Kidney (tissue), 14 donors: Measurements from ENCODE around the gene FHOD3. TPM values are rescaled to one million over a fixed set of nuclear protein-coding genes. Genes with fewer than 3 reads are reported as not detected.
A peak's percentile ranks its signal among the peaks of the same experiment; 100 is the strongest.

Source experiments
- DNase-seq, 5 donors: peaks; one replicate each; pipeline ENCODE4 v3.0.0-alpha.2; 2013 to 2020
- FAIRE-seq: peaks from 2 replicates; lab custom pipeline; 2012; peaks lifted over from hg19 to GRCh38; lab: Jason Lieb, UNC
- H3K27ac ChIP-seq, 2 donors: one replicate each; pipeline ENCODE4 v1.7.0; 2013; ENCODE audit warnings: low read depth in 2 of 2, low read length in 2 of 2, inconsistent platforms in 1 of 2
- H3K27me3 ChIP-seq: one replicate; pipeline ENCODE4 v1.7.1; 2013; ENCODE audit warnings: low read length, inconsistent platforms; ENCODE audit not compliant: control insufficient read depth, insufficient read depth
- H3K36me3 ChIP-seq, 3 donors: one replicate each; pipeline versions ENCODE4 v1.7.0 to v1.7.1; 2013; ENCODE audit warnings: low read length in 3 of 3, control low read depth in 1 of 3, inconsistent platforms in 1 of 3; ENCODE audit not compliant: insufficient read depth in 3 of 3, control insufficient read depth in 2 of 3
- H3K4me1 ChIP-seq, 3 donors: one replicate each; pipeline versions ENCODE4 v1.7.0 to v1.7.1; 2013; ENCODE audit warnings: low read length in 3 of 3, inconsistent platforms in 1 of 3, low read depth in 1 of 3; ENCODE audit not compliant: control insufficient read depth in 2 of 3, insufficient read depth in 2 of 3
- H3K4me3 ChIP-seq, 3 donors: one replicate each; pipeline versions ENCODE4 v1.7.0 to v1.8.1; 2013; ENCODE audit warnings: low read length in 3 of 3, control low read depth in 1 of 3, inconsistent platforms in 1 of 3
- H3K9ac ChIP-seq, 3 donors: one replicate each; pipeline versions ENCODE4 v1.7.0 to v1.7.1; 2013; ENCODE audit warnings: low read length in 3 of 3, control low read depth in 1 of 3, inconsistent platforms in 1 of 3
- H3K9me3 ChIP-seq, 3 donors: one replicate each; pipeline versions ENCODE4 v1.7.0 to v1.7.1; 2013; ENCODE audit warnings: low read length in 3 of 3, control low read depth in 1 of 3, inconsistent platforms in 1 of 3; ENCODE audit not compliant: control insufficient read depth in 2 of 3, insufficient read depth in 1 of 3
- intact Hi-C: fragments of 100-400 bp; cut with DNase I; formaldehyde crosslinking; loops from one replicate; pipeline ENCODE4 v1.11.1; 2022
- polyA plus RNA-seq: library from polyadenylated mRNA; stranded (reverse); fragments of 350-450 nt; fragmentation: Illumina TruSeq; extraction: RNeasy Lipid Tissue Mini Kit (QIAGEN cat#74804); gene quantifications from one replicate; pipeline ENCODE4 v1.2.3, GENCODE V29; 2014; ENCODE audit warnings: low read depth, low replicate concordance; ENCODE audit not compliant: insufficient read depth
- total RNA-seq: library from RNA; stranded (reverse); fragmentation: NEBNext Ultra II Directional; extraction: Animal tissue kit (Norgen Biotek cat#: 25700); gene quantifications from one replicate; pipeline ENCODE4 v1.2.1, GENCODE V29; 2021
- TF ChIP-seq, protein P1 (sequence below): IDR thresholded peaks from 3 replicates; pipeline ENCODE4 v1.5.1; 2012; ENCODE audit warnings: mild to moderate bottlenecking, moderate library complexity, borderline replicate concordance; ENCODE audit not compliant: insufficient read depth; ENCODE audit errors: extremely low read depth
- donor health status: control.
- donor health status: control.
- donor health status: control.
- donor health status: control.
- donor health status: control.
- donor health status: DM: yes; HTN: yes; CAD: no.
- donor health status: Normal renal cell carcinoma (clear cell type).

FHOD3 gene
- total and polyA plus RNA-seq, 2 donors from 2014 or later: 21.5 to 28.0 TPM

DNA sequence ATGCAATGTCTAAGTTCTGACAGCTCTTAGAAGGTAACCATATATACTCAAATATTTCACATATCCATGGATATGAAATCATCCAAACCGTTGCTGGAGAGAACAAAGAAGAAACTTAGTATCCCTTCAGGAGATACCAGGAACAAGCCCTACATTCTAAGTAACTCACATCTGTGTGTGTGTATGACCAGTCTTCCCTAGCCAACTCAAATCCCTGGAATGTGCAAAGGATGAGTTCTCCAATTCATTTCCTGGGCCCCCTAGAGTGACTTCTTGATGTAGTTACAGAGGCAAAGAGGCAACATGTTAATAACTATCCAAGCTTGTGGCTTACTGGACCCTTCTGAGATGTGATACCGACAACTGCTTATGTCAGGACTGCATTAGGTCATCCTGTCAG is 511.2 kb downstream of the FHOD3 start:
- no peak for FAIRE-seq
- intact Hi-C loops: no loop called here

DNA sequence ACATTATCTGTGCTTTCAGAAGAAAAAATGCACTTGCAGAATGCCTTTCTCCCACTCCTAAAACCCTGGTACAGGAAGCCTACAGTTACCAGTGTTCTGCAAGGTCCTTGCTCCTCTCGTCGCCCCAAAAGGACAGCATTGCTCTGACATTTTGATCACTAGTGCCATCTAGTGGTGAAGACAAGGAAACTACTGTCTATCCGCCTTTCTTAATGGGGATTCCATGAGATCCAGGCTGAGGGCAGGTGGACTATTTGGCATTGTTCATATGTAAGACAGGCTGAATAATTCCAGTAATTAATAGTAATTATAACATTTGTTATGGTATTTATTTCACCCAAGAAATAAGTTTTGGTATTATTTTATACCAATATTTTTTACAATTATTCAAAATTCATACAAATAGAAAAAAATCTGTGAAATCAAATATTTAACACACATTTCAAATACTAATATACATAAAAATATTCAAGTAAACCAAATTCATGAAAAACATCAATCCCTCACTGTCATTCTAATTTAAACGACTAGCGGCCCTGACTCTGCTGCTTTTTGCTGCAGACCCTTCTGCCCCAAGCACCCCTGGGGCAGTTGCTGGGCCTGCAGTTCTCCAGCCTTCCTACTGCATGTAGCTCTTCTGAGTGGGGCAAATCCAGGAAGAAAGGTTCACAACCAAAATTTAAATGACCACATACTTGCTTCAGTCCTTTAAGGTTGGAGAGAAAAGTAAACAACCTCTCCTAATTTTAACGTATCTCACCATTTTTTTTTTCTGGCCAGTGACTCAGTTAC is 512.3 kb downstream of the FHOD3 start:
- H3K9ac ChIP-seq: no peak overlapping the region
- no peaks in the 10 kb centered on the region for H3K4me1 ChIP-seq
- no peak overlapping the region for H3K27ac ChIP-seq
- DNase-seq: peak in 4 of 5 donors; percentile 45 to 88 (median 68)
- TF ChIP-seq, protein P1, sequence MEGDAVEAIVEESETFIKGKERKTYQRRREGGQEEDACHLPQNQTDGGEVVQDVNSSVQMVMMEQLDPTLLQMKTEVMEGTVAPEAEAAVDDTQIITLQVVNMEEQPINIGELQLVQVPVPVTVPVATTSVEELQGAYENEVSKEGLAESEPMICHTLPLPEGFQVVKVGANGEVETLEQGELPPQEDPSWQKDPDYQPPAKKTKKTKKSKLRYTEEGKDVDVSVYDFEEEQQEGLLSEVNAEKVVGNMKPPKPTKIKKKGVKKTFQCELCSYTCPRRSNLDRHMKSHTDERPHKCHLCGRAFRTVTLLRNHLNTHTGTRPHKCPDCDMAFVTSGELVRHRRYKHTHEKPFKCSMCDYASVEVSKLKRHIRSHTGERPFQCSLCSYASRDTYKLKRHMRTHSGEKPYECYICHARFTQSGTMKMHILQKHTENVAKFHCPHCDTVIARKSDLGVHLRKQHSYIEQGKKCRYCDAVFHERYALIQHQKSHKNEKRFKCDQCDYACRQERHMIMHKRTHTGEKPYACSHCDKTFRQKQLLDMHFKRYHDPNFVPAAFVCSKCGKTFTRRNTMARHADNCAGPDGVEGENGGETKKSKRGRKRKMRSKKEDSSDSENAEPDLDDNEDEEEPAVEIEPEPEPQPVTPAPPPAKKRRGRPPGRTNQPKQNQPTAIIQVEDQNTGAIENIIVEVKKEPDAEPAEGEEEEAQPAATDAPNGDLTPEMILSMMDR: peak; percentile 64
- peaks cover 3 to 17% (median 4%) of the 10 kb centered on the region in 3 donors for H3K36me3 ChIP-seq
- intact Hi-C loops: no loop called here
- no peak overlapping the region for H3K4me3 ChIP-seq
- H3K9me3 ChIP-seq: no peaks in the 10 kb centered on the region
- FAIRE-seq: peak; percentile 96
- no peaks in the 10 kb centered on the region for H3K27me3 ChIP-seq

More for the DNA sequence above, 511.2 kb downstream of the FHOD3 start:
- no peaks in the 10 kb centered on the region for H3K9me3 ChIP-seq
- peaks cover 4 to 20% (median 5%) of the 10 kb centered on the region in 3 donors for H3K36me3 ChIP-seq
- H3K27ac ChIP-seq: no peak overlapping the region
- H3K4me1 ChIP-seq: no peaks in the 10 kb centered on the region
- H3K27me3 ChIP-seq: no peaks in the 10 kb centered on the region
- no peak overlapping the region for H3K9ac ChIP-seq
- no peak for DNase-seq
- TF ChIP-seq, protein P1: no peak
- H3K4me3 ChIP-seq: no peak overlapping the region

DNA sequence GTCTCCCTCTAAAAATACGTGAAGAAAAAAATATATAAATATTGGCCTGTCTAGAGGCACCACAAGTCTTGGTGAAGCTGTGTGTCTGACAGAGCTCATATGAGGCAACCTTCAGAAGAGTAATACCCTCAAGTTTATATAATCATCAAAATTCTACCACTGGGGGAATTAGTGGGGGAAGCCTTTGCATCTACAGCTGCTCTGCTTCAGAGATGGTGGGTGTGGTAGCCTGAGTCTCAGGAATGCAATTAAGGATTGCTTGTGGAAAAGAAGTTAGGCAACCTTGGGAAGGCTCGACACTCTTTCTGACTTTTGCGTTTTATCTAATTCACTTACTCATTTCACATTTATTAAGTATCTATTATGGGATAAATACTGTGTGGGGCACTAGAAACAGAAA is 513.9 kb downstream of the FHOD3 start:
- no peak for DNase-seq
- FAIRE-seq: no peak
- intact Hi-C loops: no loop called here
- H3K36me3 ChIP-seq: peaks cover 2 to 8% (median 3%) of the 10 kb centered on the region in 3 donors
- TF ChIP-seq, protein P1: no peak
- no peak overlapping the region for H3K4me3 ChIP-seq
- no peaks in the 10 kb centered on the region for H3K4me1 ChIP-seq
- H3K27me3 ChIP-seq: no peaks in the 10 kb centered on the region
- H3K9me3 ChIP-seq: no peaks in the 10 kb centered on the region
- no peak overlapping the region for H3K9ac ChIP-seq
- H3K27ac ChIP-seq: no peak overlapping the region
